ENCODE results near the gene CDC45.

- TF ChIP-seq CTCF (IDR thresholded peaks at IDR 0.05) = no peak
- no peak for TF ChIP-seq POLR2A (IDR thresholded peaks at IDR 0.05)
Measured at GRCh38 chr22:19479355-19480172, at the start of gene CDC45.
